WTC11 (cell line): Measurements from ENCODE around the gene EXOC3L2.

ENCODE experiments used
- AFF4 ChIP-seq: sonication (generic); formaldehyde crosslinking; IDR thresholded peaks from 2 replicates; pipeline ENCODE4 v1.8.1; 2023; ENCODE audit warnings: mild to moderate bottlenecking, missing genetic modification reagents, borderline replicate concordance
- ATF2 ChIP-seq: sonication (generic); formaldehyde crosslinking; IDR thresholded peaks from 2 replicates; pipeline ENCODE4 v1.8.1; 2022; ENCODE audit warnings: low read depth, missing genetic modification reagents, borderline replicate concordance
- ATF3 ChIP-seq: sonication (generic); formaldehyde crosslinking; conservative IDR thresholded peaks from 2 replicates; pipeline ENCODE4 v1.8.1; 2022; ENCODE audit warnings: mild to moderate bottlenecking, missing genetic modification reagents
- ATF6 ChIP-seq: sonication (generic); formaldehyde crosslinking; IDR thresholded peaks from 2 replicates; pipeline ENCODE4 v1.8.1; 2023; ENCODE audit warnings: mild to moderate bottlenecking, missing genetic modification reagents
- CBFB ChIP-seq: sonication (generic); formaldehyde crosslinking; IDR thresholded peaks from 2 replicates; pipeline ENCODE4 v1.8.1; 2022; ENCODE audit warnings: mild to moderate bottlenecking, low read depth, missing genetic modification reagents
- CTCF ChIP-seq: fragments of 200-600 bp; IDR thresholded peaks from 2 replicates; pipeline ENCODE4 v1.8.0; 2022; ENCODE audit warnings: antibody characterized with exemption
- ERG ChIP-seq: fragments of 250-450 bp; sonication (Bioruptor Pico); IDR thresholded peaks from 2 replicates; pipeline ENCODE4 v1.8.0; 2021; ENCODE audit warnings: mild to moderate bottlenecking
- NR2C2 ChIP-seq: sonication (generic); formaldehyde crosslinking; IDR thresholded peaks from 2 replicates; pipeline ENCODE4 v1.8.0; 2022; ENCODE audit warnings: mild to moderate bottlenecking, missing genetic modification reagents
- NR3C1 ChIP-seq: sonication (generic); formaldehyde crosslinking; conservative IDR thresholded peaks from 2 replicates; pipeline ENCODE4 v1.8.1; 2023; ENCODE audit warnings: low read depth, mild to moderate bottlenecking, missing genetic modification reagents
- ZBTB21 ChIP-seq: sonication (generic); formaldehyde crosslinking; IDR thresholded peaks from 2 replicates; pipeline ENCODE4 v1.8.1; 2023; ENCODE audit warnings: mild to moderate bottlenecking, missing genetic modification reagents, borderline replicate concordance
- TF ChIP-seq, protein P1 (sequence below): sonication (generic); formaldehyde crosslinking; IDR thresholded peaks from 2 replicates; pipeline ENCODE4 v1.8.0; 2022; ENCODE audit warnings: mild to moderate bottlenecking, missing genetic modification reagents

GRCh38 chr19:45206328-45206727, 38.9 kb downstream of the EXOC3L2 start:
- no peak for TF ChIP-seq CTCF
- TF ChIP-seq ERG, result no peak
- no peak for TF ChIP-seq NR2C2 (CRISPR knock-in tag)
- no peak for TF ChIP-seq ATF3 (CRISPR knock-in tag)
- TF ChIP-seq AFF4 (CRISPR knock-in tag), result no peak
- TF ChIP-seq ATF2 (CRISPR knock-in tag), result no peak
- TF ChIP-seq ZBTB21 (CRISPR knock-in tag), result no peak
- TF ChIP-seq NR3C1 (CRISPR knock-in tag), result no peak
- no peak for TF ChIP-seq ATF6 (CRISPR knock-in tag)
- TF ChIP-seq, protein P1, sequence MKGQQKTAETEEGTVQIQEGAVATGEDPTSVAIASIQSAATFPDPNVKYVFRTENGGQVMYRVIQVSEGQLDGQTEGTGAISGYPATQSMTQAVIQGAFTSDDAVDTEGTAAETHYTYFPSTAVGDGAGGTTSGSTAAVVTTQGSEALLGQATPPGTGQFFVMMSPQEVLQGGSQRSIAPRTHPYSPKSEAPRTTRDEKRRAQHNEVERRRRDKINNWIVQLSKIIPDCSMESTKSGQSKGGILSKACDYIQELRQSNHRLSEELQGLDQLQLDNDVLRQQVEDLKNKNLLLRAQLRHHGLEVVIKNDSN, result no peak
- no peak for TF ChIP-seq CBFB
